NOMO-1 treated with dmso at 0.1 percent for 144 hours (cell line): ENCODE data around the gene SNX19.
"Not testable (repeated sequence)": the region's sequence is repeated elsewhere in the genome, so short reads cannot be mapped to it uniquely, and the experiment has no call there.

Experiments
- DNase-seq: peaks from one replicate; lab custom pipeline; 2025; ENCODE audit not compliant: unreplicated experiment; lab: John Stamatoyannopoulos, UW

SNX19 gene

GRCh38 chr11:130874396-130874795, 41.9 kb downstream of the SNX19 start:
- no peak for DNase-seq

GRCh38 chr11:130873761-130874160, 42.5 kb downstream of the SNX19 start:
- DNase-seq, result no peak

- no peak for DNase-seq
Observed at GRCh38 chr11:130872981-130873380, 43.3 kb downstream of the SNX19 start.

GRCh38 chr11:130872513-130872912, 43.8 kb downstream of the SNX19 start:
- DNase-seq, result no peak

GRCh38 chr11:130872102-130872501, 44.2 kb downstream of the SNX19 start:
- DNase-seq, result no peak

- no peak for DNase-seq
Observed at GRCh38 chr11:130871616-130872015, 44.7 kb downstream of the SNX19 start.

GRCh38 chr11:130868721-130869390, 47.4 kb downstream of the SNX19 start:
- DNase-seq, result no peak

- DNase-seq, result no peak
Observed at GRCh38 chr11:130868086-130868710, 48.1 kb downstream of the SNX19 start.

- DNase-seq, result no peak
Observed at GRCh38 chr11:130866831-130867230, 49.4 kb downstream of the SNX19 start.

- no peak for DNase-seq
Observed at GRCh38 chr11:130865774-130866114, 50.5 kb downstream of the SNX19 start.

GRCh38 chr11:130865091-130865773, 51.0 kb downstream of the SNX19 start:
- DNase-seq, result no peak

- DNase-seq, result peak; percentile 49
Observed at GRCh38 chr11:130861902-130862860, 54.1 kb downstream of the SNX19 start.

GRCh38 chr11:130861283-130861682, 55.0 kb downstream of the SNX19 start:
- no peak for DNase-seq

GRCh38 chr11:130859886-130860285, 56.4 kb downstream of the SNX19 start:
- no peak for DNase-seq

GRCh38 chr11:130858215-130858614, 58.1 kb downstream of the SNX19 start:
- DNase-seq, result no peak

- not testable (repeated sequence) for DNase-seq
Observed at GRCh38 chr11:130855707-130856106, 60.6 kb downstream of the SNX19 start.

- DNase-seq, result no peak
Observed at GRCh38 chr11:130854483-130854882, 61.8 kb downstream of the SNX19 start.

GRCh38 chr11:130852589-130852988, 63.7 kb downstream of the SNX19 start:
- no peak for DNase-seq

GRCh38 chr11:130850185-130850944, 65.9 kb downstream of the SNX19 start:
- DNase-seq, result no peak

GRCh38 chr11:130849215-130849568, 67.1 kb downstream of the SNX19 start:
- no peak for DNase-seq
